ENCODE measurements around the gene TRMT61A. TPM values are rescaled to one million over a fixed set of nuclear protein-coding genes. Genes with fewer than 3 reads are reported as not detected.

TRMT61A gene
- total and polyA plus RNA-seq, 2 of the 13 experiments (the other 11 are each of a cell fraction or from before 2014, with no cell fraction given), result 6.5 to 13.6 TPM

DNA sequence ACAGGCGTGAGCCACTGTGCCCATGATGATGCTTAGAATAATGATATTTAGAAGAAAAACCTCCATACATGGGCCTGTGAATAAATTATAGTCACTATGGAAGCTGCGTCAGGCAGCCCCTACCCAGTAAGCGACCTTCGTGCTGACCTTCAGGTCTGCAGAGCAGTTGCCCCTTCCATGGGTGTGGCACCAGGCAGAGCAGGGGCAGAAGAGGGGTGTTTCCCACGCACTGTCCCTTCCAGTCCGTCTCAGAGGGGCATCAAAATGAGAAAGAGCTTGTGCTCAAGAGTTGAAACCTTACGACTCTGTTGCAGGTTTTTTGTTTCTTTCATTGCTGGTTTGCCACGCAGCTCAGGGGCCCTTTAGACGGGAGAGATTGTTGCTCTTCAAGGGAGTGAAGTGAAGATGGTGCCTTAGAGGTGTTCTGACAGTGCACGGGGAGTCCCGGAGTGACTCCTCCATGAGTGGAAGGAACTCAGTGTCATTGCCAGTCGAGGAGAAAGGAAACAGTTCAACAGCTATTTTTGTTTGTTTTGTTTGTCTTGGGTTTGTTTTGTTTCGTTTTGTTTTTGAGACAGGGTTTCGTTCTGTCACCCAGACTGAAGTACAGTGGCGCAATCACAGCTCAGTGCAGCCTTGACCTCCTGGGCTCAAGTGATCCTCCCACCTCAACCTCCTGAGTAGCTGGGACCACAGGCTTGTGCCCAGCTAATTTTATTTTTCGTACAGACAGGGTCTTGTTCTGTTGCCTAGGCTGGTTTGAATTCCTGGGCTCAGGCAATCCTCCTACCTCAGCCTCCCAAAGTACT, 20.3 kb upstream of the TRMT61A start (continued):
- no peak for TF ChIP-seq TBL1XR1 (IDR thresholded peaks at IDR 0.05; ENCODE audit: borderline replicate concordance, low read length, partially characterized antibody)
- TF ChIP-seq NR2F6 (IDR thresholded peaks at IDR 0.05), result peak; percentile 69
- peak; percentile 78 for TF ChIP-seq NR2F6 (CRISPR knock-in tag; IDR thresholded peaks at IDR 0.05)
- TF ChIP-seq, protein P1, sequence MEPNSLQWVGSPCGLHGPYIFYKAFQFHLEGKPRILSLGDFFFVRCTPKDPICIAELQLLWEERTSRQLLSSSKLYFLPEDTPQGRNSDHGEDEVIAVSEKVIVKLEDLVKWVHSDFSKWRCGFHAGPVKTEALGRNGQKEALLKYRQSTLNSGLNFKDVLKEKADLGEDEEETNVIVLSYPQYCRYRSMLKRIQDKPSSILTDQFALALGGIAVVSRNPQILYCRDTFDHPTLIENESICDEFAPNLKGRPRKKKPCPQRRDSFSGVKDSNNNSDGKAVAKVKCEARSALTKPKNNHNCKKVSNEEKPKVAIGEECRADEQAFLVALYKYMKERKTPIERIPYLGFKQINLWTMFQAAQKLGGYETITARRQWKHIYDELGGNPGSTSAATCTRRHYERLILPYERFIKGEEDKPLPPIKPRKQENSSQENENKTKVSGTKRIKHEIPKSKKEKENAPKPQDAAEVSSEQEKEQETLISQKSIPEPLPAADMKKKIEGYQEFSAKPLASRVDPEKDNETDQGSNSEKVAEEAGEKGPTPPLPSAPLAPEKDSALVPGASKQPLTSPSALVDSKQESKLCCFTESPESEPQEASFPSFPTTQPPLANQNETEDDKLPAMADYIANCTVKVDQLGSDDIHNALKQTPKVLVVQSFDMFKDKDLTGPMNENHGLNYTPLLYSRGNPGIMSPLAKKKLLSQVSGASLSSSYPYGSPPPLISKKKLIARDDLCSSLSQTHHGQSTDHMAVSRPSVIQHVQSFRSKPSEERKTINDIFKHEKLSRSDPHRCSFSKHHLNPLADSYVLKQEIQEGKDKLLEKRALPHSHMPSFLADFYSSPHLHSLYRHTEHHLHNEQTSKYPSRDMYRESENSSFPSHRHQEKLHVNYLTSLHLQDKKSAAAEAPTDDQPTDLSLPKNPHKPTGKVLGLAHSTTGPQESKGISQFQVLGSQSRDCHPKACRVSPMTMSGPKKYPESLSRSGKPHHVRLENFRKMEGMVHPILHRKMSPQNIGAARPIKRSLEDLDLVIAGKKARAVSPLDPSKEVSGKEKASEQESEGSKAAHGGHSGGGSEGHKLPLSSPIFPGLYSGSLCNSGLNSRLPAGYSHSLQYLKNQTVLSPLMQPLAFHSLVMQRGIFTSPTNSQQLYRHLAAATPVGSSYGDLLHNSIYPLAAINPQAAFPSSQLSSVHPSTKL (CRISPR knock-in tag; IDR thresholded peaks at IDR 0.05), result peak; percentile 51; the same call in 1 of the 2 replicates
- TF ChIP-seq FOXP1 (IDR thresholded peaks at IDR 0.05), result no peak
- peak; percentile 43; the same call in 1 of the 2 replicates for TF ChIP-seq FOXP1 (CRISPR knock-in tag; IDR thresholded peaks at IDR 0.05)
- 0 out of 2 replicates have a peak, but pooled peaks have one; percentile 15 for TF ChIP-seq SAP130 (CRISPR knock-in tag; IDR thresholded peaks at IDR 0.05; ENCODE audit: low read depth)
- no peak for TF ChIP-seq DNMT3B (CRISPR knock-in tag; conservative IDR thresholded peaks at IDR 0.05)
- TF ChIP-seq RARA (CRISPR knock-in tag; IDR thresholded peaks at IDR 0.05), result peak; percentile 19; the same call in 1 of the 2 replicates
- TF ChIP-seq, protein P2, sequence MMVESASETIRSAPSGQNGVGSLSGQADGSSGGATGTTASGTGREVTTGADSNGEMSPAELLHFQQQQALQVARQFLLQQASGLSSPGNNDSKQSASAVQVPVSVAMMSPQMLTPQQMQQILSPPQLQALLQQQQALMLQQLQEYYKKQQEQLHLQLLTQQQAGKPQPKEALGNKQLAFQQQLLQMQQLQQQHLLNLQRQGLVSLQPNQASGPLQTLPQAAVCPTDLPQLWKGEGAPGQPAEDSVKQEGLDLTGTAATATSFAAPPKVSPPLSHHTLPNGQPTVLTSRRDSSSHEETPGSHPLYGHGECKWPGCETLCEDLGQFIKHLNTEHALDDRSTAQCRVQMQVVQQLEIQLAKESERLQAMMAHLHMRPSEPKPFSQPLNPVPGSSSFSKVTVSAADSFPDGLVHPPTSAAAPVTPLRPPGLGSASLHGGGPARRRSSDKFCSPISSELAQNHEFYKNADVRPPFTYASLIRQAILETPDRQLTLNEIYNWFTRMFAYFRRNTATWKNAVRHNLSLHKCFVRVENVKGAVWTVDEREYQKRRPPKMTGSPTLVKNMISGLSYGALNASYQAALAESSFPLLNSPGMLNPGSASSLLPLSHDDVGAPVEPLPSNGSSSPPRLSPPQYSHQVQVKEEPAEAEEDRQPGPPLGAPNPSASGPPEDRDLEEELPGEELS (CRISPR knock-in tag; IDR thresholded peaks at IDR 0.05), result 0 out of 2 replicates have a peak, but pooled peaks have one; percentile 23
- TF ChIP-seq YEATS2 (CRISPR knock-in tag; IDR thresholded peaks at IDR 0.05; ENCODE audit: borderline replicate concordance), result no peak
